Kidney (tissue), 14 donors: Measurements from ENCODE around the gene RAB4A. TPM values are rescaled to one million over a fixed set of nuclear protein-coding genes. Genes with fewer than 3 reads are reported as not detected.
A peak's percentile ranks its signal among the peaks of the same experiment; 100 is the strongest.

Experiments used
- DNase-seq, 5 donors: peaks; one replicate each; pipeline ENCODE4 v3.0.0-alpha.2; 2013 to 2020
- FAIRE-seq: peaks from 2 replicates; lab custom pipeline; 2012; peaks lifted over from hg19 to GRCh38; lab: Jason Lieb, UNC
- H3K27ac ChIP-seq, 2 donors: one replicate each; pipeline ENCODE4 v1.7.0; 2013; ENCODE audit warnings: low read depth in 2 of 2, low read length in 2 of 2, inconsistent platforms in 1 of 2
- H3K27me3 ChIP-seq: one replicate; pipeline ENCODE4 v1.7.1; 2013; ENCODE audit warnings: low read length, inconsistent platforms; ENCODE audit not compliant: control insufficient read depth, insufficient read depth
- H3K36me3 ChIP-seq, 3 donors: one replicate each; pipeline versions ENCODE4 v1.7.0 to v1.7.1; 2013; ENCODE audit warnings: low read length in 3 of 3, control low read depth in 1 of 3, inconsistent platforms in 1 of 3; ENCODE audit not compliant: insufficient read depth in 3 of 3, control insufficient read depth in 2 of 3
- H3K4me1 ChIP-seq, 3 donors: one replicate each; pipeline versions ENCODE4 v1.7.0 to v1.7.1; 2013; ENCODE audit warnings: low read length in 3 of 3, inconsistent platforms in 1 of 3, low read depth in 1 of 3; ENCODE audit not compliant: control insufficient read depth in 2 of 3, insufficient read depth in 2 of 3
- H3K4me3 ChIP-seq, 3 donors: one replicate each; pipeline versions ENCODE4 v1.7.0 to v1.8.1; 2013; ENCODE audit warnings: low read length in 3 of 3, control low read depth in 1 of 3, inconsistent platforms in 1 of 3
- H3K9ac ChIP-seq, 3 donors: one replicate each; pipeline versions ENCODE4 v1.7.0 to v1.7.1; 2013; ENCODE audit warnings: low read length in 3 of 3, control low read depth in 1 of 3, inconsistent platforms in 1 of 3
- H3K9me3 ChIP-seq, 3 donors: one replicate each; pipeline versions ENCODE4 v1.7.0 to v1.7.1; 2013; ENCODE audit warnings: low read length in 3 of 3, control low read depth in 1 of 3, inconsistent platforms in 1 of 3; ENCODE audit not compliant: control insufficient read depth in 2 of 3, insufficient read depth in 1 of 3
- CTCF ChIP-seq: IDR thresholded peaks from 3 replicates; pipeline ENCODE4 v1.5.1; 2012; ENCODE audit warnings: mild to moderate bottlenecking, moderate library complexity, borderline replicate concordance; ENCODE audit not compliant: insufficient read depth; ENCODE audit errors: extremely low read depth
- intact Hi-C: fragments of 100-400 bp; cut with DNase I; formaldehyde crosslinking; loops from one replicate; pipeline ENCODE4 v1.11.1; 2022
- polyA plus RNA-seq: library from polyadenylated mRNA; stranded (reverse); fragments of 350-450 nt; fragmentation: Illumina TruSeq; extraction: RNeasy Lipid Tissue Mini Kit (QIAGEN cat#74804); gene quantifications from one replicate; pipeline ENCODE4 v1.2.3, GENCODE V29; 2014; ENCODE audit warnings: low read depth, low replicate concordance; ENCODE audit not compliant: insufficient read depth
- total RNA-seq: library from RNA; stranded (reverse); fragmentation: NEBNext Ultra II Directional; extraction: Animal tissue kit (Norgen Biotek cat#: 25700); gene quantifications from one replicate; pipeline ENCODE4 v1.2.1, GENCODE V29; 2021
- donor health status: control.
- donor health status: control.
- donor health status: control.
- donor health status: control.
- donor health status: control.
- donor health status: DM: yes; HTN: yes; CAD: no.
- donor health status: Normal renal cell carcinoma (clear cell type).

The RAB4A gene
- total and polyA plus RNA-seq, 2 donors from 2014 or later: 38.3 to 56.0 TPM

GRCh38 chr1:229229137-229229720 lies 41.7 kb upstream of the RAB4A start:
- H3K4me3 ChIP-seq: no peak overlapping the region
- peak overlapping the region; percentile 16 to 72 for H3K27ac ChIP-seq
- intact Hi-C loops: loop anchor here (10.0 kb wide), 1 partner anchor 494 kb away; the partner anchor contains the start of gene RHOU
- TF ChIP-seq CTCF: no peak
- H3K9ac ChIP-seq: no peak overlapping the region
- DNase-seq: peak in 3 of 5 donors; percentile 77 to 80 (median 79)
- no peaks in the 10 kb centered on the region for H3K27me3 ChIP-seq
- no peaks in the 10 kb centered on the region for H3K36me3 ChIP-seq
- FAIRE-seq: no peak
- no peaks in the 10 kb centered on the region for H3K9me3 ChIP-seq
- peaks cover 4 to 14% (median 13%) of the 10 kb centered on the region in 3 donors for H3K4me1 ChIP-seq

GRCh38 chr1:229229721-229230139 lies 41.2 kb upstream of the RAB4A start:
- H3K9ac ChIP-seq: no peak overlapping the region
- peaks cover 4 to 14% (median 13%) of the 10 kb centered on the region in 3 donors for H3K4me1 ChIP-seq
- H3K4me3 ChIP-seq: no peak overlapping the region
- no peaks in the 10 kb centered on the region for H3K36me3 ChIP-seq
- intact Hi-C loops: loop anchor here (10.0 kb wide), 1 partner anchor 495 kb away; the partner anchor contains the start of gene RHOU
- DNase-seq (no peak), FAIRE-seq (no peak)
- H3K27me3 ChIP-seq: no peaks in the 10 kb centered on the region
- peak overlapping the region; percentile 16 to 72 for H3K27ac ChIP-seq
- no peaks in the 10 kb centered on the region for H3K9me3 ChIP-seq
- TF ChIP-seq CTCF: no peak

GRCh38 chr1:229230140-229230892 lies 40.6 kb upstream of the RAB4A start:
- Histone ChIP-seq H3K9me3 (no peaks in the 10 kb centered on the region), H3K4me1 (peaks cover 4 to 14% (median 13%) of the 10 kb centered on the region in 3 donors), H3K9ac (no peak overlapping the region), H3K36me3 (no peaks in the 10 kb centered on the region), H3K4me3 (no peak overlapping the region), H3K27ac (peak overlapping the region in 1 of 2 donors; percentile 72), H3K27me3 (no peaks in the 10 kb centered on the region)
- no peak for TF ChIP-seq CTCF
- no peak for FAIRE-seq
- peak in 2 of 5 donors; percentile 27 to 29 for DNase-seq
- intact Hi-C loops: no loop called here
